WERI-Rb-1 (cell line): ENCODE results near the gene DGKK.

Experiments used
- DNase-seq: peaks from one replicate; pipeline ENCODE4 v3.0.0-alpha.2; 2020
- H3K27ac ChIP-seq: fragments of 250-450 bp; sonication (Bioruptor Pico); 2 replicates; pipeline ENCODE4 v1.5.1; 2020; ENCODE audit warnings: mild to moderate bottlenecking, moderate library complexity
- H3K27me3 ChIP-seq: fragments of 250-450 bp; sonication (Bioruptor Pico); 2 replicates; pipeline ENCODE4 v1.5.1; 2021; ENCODE audit warnings: mild to moderate bottlenecking, low read depth, moderate library complexity; ENCODE audit not compliant: insufficient read depth, severe bottlenecking
- H3K36me3 ChIP-seq: fragments of 250-450 bp; sonication (Bioruptor Pico); 2 replicates; pipeline ENCODE4 v1.5.1; 2020; ENCODE audit warnings: mild to moderate bottlenecking, moderate library complexity
- H3K4me3 ChIP-seq: 2 replicates; pipeline ENCODE4 v1.5.1; 2011; ENCODE audit warnings: low read depth, mild to moderate bottlenecking, control low read depth, low read length
- H3K9me3 ChIP-seq: fragments of 250-450 bp; sonication (Bioruptor Pico); 2 replicates; pipeline ENCODE4 v1.5.1; 2021; ENCODE audit warnings: mild to moderate bottlenecking, moderate library complexity; ENCODE audit not compliant: severe bottlenecking
- CTCF ChIP-seq: IDR thresholded peaks from 2 replicates; pipeline ENCODE4 v1.5.1; 2011; ENCODE audit warnings: low read depth, mild to moderate bottlenecking, control low read depth, inconsistent platforms, low read length

Gene DGKK

GRCh38 chrX:50442426-50443116 lies 28.1 kb downstream of the DGKK start:
- Histone ChIP-seq H3K9me3 (no peaks in the 10 kb centered on the region), H3K27ac (no peak overlapping the region), H3K36me3 (no peaks in the 10 kb centered on the region), H3K4me3 (no peak overlapping the region), H3K27me3 (peaks cover 10% of the 10 kb centered on the region)
- no peak for DNase-seq
- no peak for TF ChIP-seq CTCF

DNA sequence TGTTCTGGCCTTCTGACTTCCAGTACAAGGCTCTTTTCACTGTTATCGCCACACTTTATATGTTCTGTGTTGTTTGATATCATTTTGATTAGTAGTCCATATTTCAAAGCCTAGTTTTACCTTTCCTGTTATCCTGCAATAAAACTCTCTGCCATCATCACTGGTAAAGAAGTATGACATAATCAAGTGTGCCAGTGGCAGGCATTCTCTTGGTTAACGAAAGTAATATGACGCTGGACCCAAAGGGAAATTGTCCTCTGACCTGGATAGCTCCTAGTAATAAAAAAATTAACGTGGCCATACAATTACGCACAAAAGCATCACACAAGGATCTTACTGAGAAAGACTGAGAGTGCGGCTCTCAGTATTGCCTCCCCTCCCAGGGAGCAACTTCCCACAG lies 33.8 kb downstream of the DGKK start:
- DNase-seq: no peak
- Histone ChIP-seq H3K4me3 (no peak overlapping the region), H3K9me3 (no peaks in the 10 kb centered on the region), H3K36me3 (no peaks in the 10 kb centered on the region), H3K27me3 (peaks cover 33% of the 10 kb centered on the region), H3K27ac (no peak overlapping the region)
- no peak for TF ChIP-seq CTCF

DNA sequence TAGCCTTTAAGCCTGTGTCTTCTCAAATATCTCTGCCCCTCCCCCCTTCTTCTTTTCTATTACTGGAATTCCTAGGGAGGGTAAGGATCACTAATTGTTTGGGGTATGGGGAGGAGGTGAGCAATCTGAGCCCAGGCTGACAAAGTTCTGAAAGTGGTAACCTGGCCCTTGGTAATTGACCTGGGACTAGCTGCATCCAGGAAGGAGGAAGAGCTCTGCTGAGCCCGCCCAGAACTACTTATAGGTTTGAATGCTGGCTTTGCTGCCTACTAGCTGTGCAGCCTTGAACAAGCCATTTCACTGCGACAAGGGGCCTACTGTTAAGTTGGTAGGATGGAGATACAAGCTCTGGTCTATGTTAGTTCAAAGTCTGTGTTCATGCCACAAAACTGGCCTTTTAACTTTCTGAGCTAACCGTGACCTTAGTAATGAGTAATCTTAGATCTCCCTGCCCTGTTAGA lies 37.8 kb downstream of the DGKK start:
- H3K9me3 ChIP-seq: no peaks in the 10 kb centered on the region
- H3K4me3 ChIP-seq: no peak overlapping the region
- DNase-seq: no peak
- H3K27me3 ChIP-seq: peaks cover 42% of the 10 kb centered on the region
- no peak for TF ChIP-seq CTCF
- H3K36me3 ChIP-seq: no peaks in the 10 kb centered on the region
- H3K27ac ChIP-seq: no peak overlapping the region

DNA sequence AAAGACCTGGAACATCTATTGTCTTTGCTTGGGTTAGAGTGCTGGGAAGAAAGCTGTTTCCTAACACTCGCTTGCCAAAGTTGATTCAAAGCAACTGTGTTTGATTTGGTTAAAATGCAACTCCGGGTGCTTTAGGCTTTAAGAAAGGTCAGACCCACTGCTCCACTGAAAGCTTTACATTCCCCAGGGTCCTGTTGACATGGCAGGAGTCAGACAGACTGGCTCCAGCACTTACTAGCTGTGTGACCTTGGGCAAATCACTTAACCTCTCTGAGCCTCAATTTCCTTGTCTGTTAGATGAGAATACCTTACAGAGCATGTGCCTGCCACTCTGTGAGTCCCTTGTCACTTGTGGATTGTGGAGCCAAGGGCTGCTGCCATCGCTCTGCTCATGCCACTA lies 39.0 kb downstream of the DGKK start:
- DNase-seq: no peak
- no peak overlapping the region for H3K27ac ChIP-seq
- no peaks in the 10 kb centered on the region for H3K9me3 ChIP-seq
- H3K36me3 ChIP-seq: no peaks in the 10 kb centered on the region
- peaks cover 38% of the 10 kb centered on the region for H3K27me3 ChIP-seq
- H3K4me3 ChIP-seq: no peak overlapping the region
- TF ChIP-seq CTCF: no peak

GRCh38 chrX:50430917-50431575 lies 39.6 kb downstream of the DGKK start:
- TF ChIP-seq CTCF: no peak
- no peaks in the 10 kb centered on the region for H3K9me3 ChIP-seq
- H3K27ac ChIP-seq: no peak overlapping the region
- no peak for DNase-seq
- H3K4me3 ChIP-seq: no peak overlapping the region
- H3K27me3 ChIP-seq: peaks cover 40% of the 10 kb centered on the region
- no peaks in the 10 kb centered on the region for H3K36me3 ChIP-seq

DNA sequence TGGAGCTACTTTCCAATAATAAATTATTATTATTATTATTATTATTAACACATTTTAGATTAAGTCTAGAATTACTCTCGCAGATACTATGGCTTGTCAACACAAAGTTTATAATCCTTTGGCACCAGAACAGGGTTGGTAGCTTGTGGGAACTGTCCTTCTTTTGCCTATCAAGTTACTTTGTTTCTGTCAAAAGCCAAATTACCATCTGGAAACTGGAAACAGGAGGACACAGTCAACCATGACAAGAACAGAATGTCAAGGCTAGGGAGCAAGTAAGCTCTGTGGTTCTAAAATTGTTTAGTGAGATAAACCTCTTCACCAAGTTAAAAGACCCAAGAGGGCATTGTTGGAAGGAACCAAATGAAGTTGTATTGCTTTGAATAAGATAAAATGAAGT lies 42.5 kb downstream of the DGKK start:
- Histone ChIP-seq H3K4me3 (no peak overlapping the region), H3K27me3 (peaks cover 44% of the 10 kb centered on the region), H3K27ac (no peak overlapping the region), H3K36me3 (no peaks in the 10 kb centered on the region), H3K9me3 (no peaks in the 10 kb centered on the region)
- no peak for TF ChIP-seq CTCF
- DNase-seq: no peak
